Mucosa of descending colon (tissue), 3 donors: ENCODE results near the gene HBE1. TPM values are rescaled to one million over a fixed set of nuclear protein-coding genes. Genes with fewer than 3 reads are reported as not detected.

Source experiments
- ATAC-seq: fragments of 200-7000 bp; cut with Tn5 transposase; one replicate; pipeline ENCODE4 v1.9.1; 2020; ENCODE audit warnings: mild to moderate bottlenecking, moderate library complexity
- DNase-seq, 3 donors: peaks; one replicate each; pipeline ENCODE4 v3.0.0-alpha.2; 2020
- H3K36me3 ChIP-seq: fragments of 200-600 bp; one replicate; pipeline ENCODE4 v1.8.0; 2021; ENCODE audit warnings: low read depth, mild to moderate bottlenecking
- H3K4me1 ChIP-seq: fragments of 200-600 bp; one replicate; pipeline ENCODE4 v1.8.0; 2021; ENCODE audit warnings: low read depth, mild to moderate bottlenecking
- H3K4me3 ChIP-seq: fragments of 200-600 bp; one replicate; pipeline ENCODE4 v1.8.0; 2021; ENCODE audit warnings: mild to moderate bottlenecking
- H3K9me3 ChIP-seq: fragments of 200-600 bp; one replicate; pipeline ENCODE4 v1.8.0; 2021; ENCODE audit warnings: mild to moderate bottlenecking
- CTCF ChIP-seq: fragments of 200-600 bp; IDR thresholded peaks from one replicate; pipeline ENCODE4 v1.8.0; 2022; ENCODE audit warnings: antibody characterized with exemption, mild to moderate bottlenecking
- intact Hi-C, 2 donors: fragments of 100-400 bp; cut with DNase I in 1 of 2; cut with micrococcal nuclease in 1 of 2; formaldehyde crosslinking; loops; one replicate each; pipeline versions ENCODE4 v1.11.0 to v1.11.1; 2022; cut with DNase I, micrococcal nuclease
- total RNA-seq, 3 donors: library from RNA; stranded (reverse); fragmentation: NEBNext Ultra II Directional in 2 of 3; extraction: Animal tissue kit (Norgen Biotek cat#: 25700) in 2 of 3; gene quantifications; one replicate each; pipeline versions ENCODE4 v1.2.1 to v1.2.4, GENCODE V29; 2021 to 2023
- donor health status: DM: no; HTN: no; CAD: no; lungs with moderate emphysema.
- donor health status: DM: no; HTN: no; CAD: no.
- donor health status: DM: no; HTN: yes; CAD: no.

HBE1 gene
- total RNA-seq, 3 donors from 2014 or later, result not detected

- no peak for ATAC-seq
- intact Hi-C loops, result no loop called here
- DNase-seq, result no peak
Measured at GRCh38 chr11:5232176-5232575, 37.6 kb downstream of the HBE1 start.

GRCh38 chr11:5231111-5231510 is 38.6 kb downstream of the HBE1 start:
- Histone ChIP-seq H3K4me3 (no peak overlapping the region), H3K4me1 (no peaks in the 10 kb centered on the region), H3K36me3 (no peaks in the 10 kb centered on the region), H3K9me3 (no peaks in the 10 kb centered on the region)
- no peak for TF ChIP-seq CTCF
- no peak for DNase-seq
- no peak for ATAC-seq
- intact Hi-C loops, result no loop called here

More at GRCh38 chr11:5232176-5232575, 37.6 kb downstream of the HBE1 start:
- Histone ChIP-seq H3K36me3 (no peaks in the 10 kb centered on the region), H3K4me1 (no peaks in the 10 kb centered on the region), H3K9me3 (no peaks in the 10 kb centered on the region), H3K4me3 (no peak overlapping the region)
- no peak for TF ChIP-seq CTCF

GRCh38 chr11:5230266-5230665 is 39.5 kb downstream of the HBE1 start:
- no peaks in the 10 kb centered on the region for H3K9me3 ChIP-seq
- H3K36me3 ChIP-seq, result no peaks in the 10 kb centered on the region
- intact Hi-C loops, result no loop called here
- DNase-seq (no peak), ATAC-seq (no peak)
- no peaks in the 10 kb centered on the region for H3K4me1 ChIP-seq
- no peak for TF ChIP-seq CTCF
- H3K4me3 ChIP-seq, result no peak overlapping the region

- intact Hi-C loops, result no loop called here
- DNase-seq, result no peak
- Histone ChIP-seq H3K9me3 (no peaks in the 10 kb centered on the region), H3K4me3 (no peak overlapping the region), H3K4me1 (no peaks in the 10 kb centered on the region), H3K36me3 (no peaks in the 10 kb centered on the region)
- no peak for TF ChIP-seq CTCF
- ATAC-seq, result no peak
Measured at GRCh38 chr11:5229796-5230195, 39.9 kb downstream of the HBE1 start.

GRCh38 chr11:5229356-5229755 is 40.4 kb downstream of the HBE1 start:
- ATAC-seq (peak; percentile 8), DNase-seq (no peak)
- intact Hi-C loops, result no loop called here
- H3K4me1 ChIP-seq, result no peaks in the 10 kb centered on the region
- no peak for TF ChIP-seq CTCF
- no peaks in the 10 kb centered on the region for H3K9me3 ChIP-seq
- no peak overlapping the region for H3K4me3 ChIP-seq
- no peaks in the 10 kb centered on the region for H3K36me3 ChIP-seq

GRCh38 chr11:5228124-5228523 is 41.6 kb downstream of the HBE1 start:
- DNase-seq, result no peak
- intact Hi-C loops, result no loop called here
- Histone ChIP-seq H3K4me1 (no peaks in the 10 kb centered on the region), H3K9me3 (no peaks in the 10 kb centered on the region), H3K36me3 (no peaks in the 10 kb centered on the region), H3K4me3 (no peak overlapping the region)
- no peak for ATAC-seq
- TF ChIP-seq CTCF, result no peak
